D721Med (cell line): ENCODE results near the gene NINL.

Source experiments
- DNase-seq: peaks from one replicate; pipeline ENCODE4 v3.0.0; 2011; ENCODE audit warnings: low spot score; ENCODE audit not compliant: insufficient read length
- FAIRE-seq: peaks from 2 replicates; lab custom pipeline; 2011; peaks lifted over from hg19 to GRCh38; lab: Jason Lieb, UNC
- CTCF ChIP-seq: IDR thresholded peaks from 2 replicates; pipeline ENCODE4 v1.5.1; 2012; ENCODE audit warnings: mild to moderate bottlenecking, control low read depth; ENCODE audit not compliant: insufficient read depth; ENCODE audit errors: missing control alignments

The NINL gene

GRCh38 chr20:25514195-25514594 lies 71.1 kb downstream of the NINL start:
- DNase-seq (no peak), FAIRE-seq (no peak)
- no peak for TF ChIP-seq CTCF

DNA sequence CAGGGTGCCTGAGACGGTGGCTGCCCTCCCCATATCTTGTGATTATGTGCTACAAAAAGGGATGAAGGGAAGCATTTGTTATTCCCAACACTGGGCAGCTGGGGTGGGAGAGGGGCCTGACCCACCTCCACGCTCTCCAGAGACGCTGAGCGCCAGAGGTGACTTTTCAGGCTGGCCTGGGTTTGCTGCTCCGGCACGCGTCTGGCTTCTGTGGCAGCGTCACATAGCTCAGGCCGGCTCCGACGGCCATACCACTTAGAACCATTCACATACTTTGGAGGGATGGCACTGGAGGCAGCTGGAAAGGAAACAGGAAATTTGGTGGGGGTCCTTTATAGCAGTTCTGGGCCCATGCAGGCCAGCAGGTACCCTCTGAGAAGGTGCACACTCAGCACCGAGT lies 72.6 kb downstream of the NINL start:
- FAIRE-seq (no peak), DNase-seq (no peak)
- TF ChIP-seq CTCF: no peak

DNA sequence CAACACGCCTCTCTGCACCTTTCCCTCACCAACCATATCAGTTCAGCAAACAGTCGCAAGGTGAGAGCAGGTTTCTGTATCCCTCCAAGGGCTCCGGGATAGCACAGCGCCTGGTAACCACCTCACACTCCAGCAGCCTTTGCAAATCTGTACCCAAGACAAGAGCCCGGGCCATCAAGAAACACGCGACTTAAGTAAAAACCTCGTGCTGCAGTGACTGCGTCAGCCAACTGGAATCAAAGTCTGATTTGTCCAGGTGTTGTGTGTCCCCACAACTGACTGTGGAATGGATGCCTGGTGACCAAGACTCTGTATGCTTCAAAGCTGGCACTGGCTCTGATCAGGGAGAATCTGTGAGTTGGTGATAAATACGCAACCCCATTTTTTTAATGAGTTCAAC lies 74.1 kb downstream of the NINL start:
- no peak for TF ChIP-seq CTCF
- DNase-seq (no peak), FAIRE-seq (no peak)

DNA sequence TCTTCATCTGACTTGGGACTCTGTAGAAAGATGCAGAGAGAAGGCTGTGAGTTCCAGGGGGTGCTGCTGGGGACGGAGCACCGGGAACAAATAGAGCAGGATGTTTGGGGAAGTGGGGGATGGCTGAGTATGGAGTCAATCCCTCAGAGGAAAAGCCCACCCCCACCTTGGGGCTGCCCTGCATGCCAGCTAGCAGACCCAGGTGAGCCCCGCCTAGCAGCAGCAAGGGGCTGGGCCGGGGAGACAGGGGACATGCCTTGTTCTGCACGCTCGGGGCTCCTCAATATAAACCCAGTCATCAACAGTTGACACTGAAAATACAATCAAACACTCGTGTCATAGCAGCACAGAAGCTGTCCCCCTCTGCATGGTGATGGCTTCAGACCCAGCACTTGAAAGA lies 74.6 kb downstream of the NINL start:
- no peak for FAIRE-seq
- no peak for DNase-seq
- no peak for TF ChIP-seq CTCF

DNA sequence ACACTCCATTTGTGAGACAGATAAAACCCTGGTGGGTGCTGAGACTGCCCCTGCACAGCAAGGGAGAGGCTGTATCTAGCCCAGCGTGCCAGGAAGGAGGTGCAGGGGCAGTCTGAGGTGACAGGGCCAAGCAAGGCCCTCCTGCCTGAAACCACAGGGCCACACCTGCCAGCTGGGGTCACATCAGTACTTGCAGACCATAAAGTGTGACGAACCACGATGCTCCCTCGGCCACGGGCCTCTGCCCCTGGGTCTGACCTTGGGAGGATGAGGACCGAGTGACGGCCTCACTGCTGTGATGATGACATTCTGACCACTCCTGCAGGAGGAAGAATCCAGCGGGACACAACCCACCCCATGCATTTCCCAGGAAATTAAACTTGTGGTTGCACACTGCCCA lies 75.1 kb downstream of the NINL start:
- no peak for FAIRE-seq
- no peak for DNase-seq
- TF ChIP-seq CTCF: no peak

DNA sequence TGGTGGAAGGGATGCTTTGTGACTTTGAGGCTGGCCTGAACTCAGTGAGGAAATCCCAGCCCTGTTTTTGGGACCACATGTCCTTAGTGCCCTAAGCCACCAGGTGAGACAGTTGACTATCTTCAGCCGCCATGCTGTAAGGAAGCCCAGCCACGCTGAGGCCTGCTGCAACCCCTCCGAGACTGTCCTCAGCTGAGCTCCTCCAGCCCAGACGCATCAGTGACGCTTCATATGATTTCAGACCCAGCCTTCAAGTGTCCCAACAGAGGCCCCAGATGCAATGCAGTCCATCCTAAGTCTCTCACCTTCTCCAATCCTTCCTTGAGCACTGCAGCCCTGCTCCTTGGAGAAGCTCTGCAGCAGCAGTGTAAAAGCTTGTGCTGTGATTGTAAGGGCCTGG lies 76.2 kb downstream of the NINL start:
- no peak for FAIRE-seq
- TF ChIP-seq CTCF: no peak
- no peak for DNase-seq

- DNase-seq: no peak
- no peak for TF ChIP-seq CTCF
- FAIRE-seq: no peak
These were observed 77.1 kb downstream of the NINL start for GRCh38 chr20:25508083-25508770.
